Measurements from ENCODE around the gene OBP2B.

OBP2B gene

GRCh38 chr9:133162861-133163503 lies 46.1 kb downstream of the OBP2B start:
- peak overlapping the region; percentile 60 for H3K4me3 ChIP-seq (replicated peaks in 1 of 2; ENCODE audit: low read depth in 2 of 2, low read length in 2 of 2)
- no peak for TF ChIP-seq CTCF (IDR thresholded peaks at IDR 0.05; ENCODE audit: low read depth, low read length)
- DNase-seq (ENCODE audit: low read depth in 2 of 2), result no peak

- H3K4me3 ChIP-seq (replicated peaks in 1 of 2; ENCODE audit: low read depth in 2 of 2, low read length in 2 of 2), result no peak overlapping the region
- no peak for TF ChIP-seq CTCF (IDR thresholded peaks at IDR 0.05; ENCODE audit: low read depth, low read length)
- DNase-seq (ENCODE audit: low read depth in 2 of 2), result no peak
These were observed 47.5 kb downstream of the OBP2B start for GRCh38 chr9:133161547-133161950.

GRCh38 chr9:133160742-133161546 lies 48.1 kb downstream of the OBP2B start:
- DNase-seq (ENCODE audit: low read depth in 2 of 2), result peak; percentile 85 to 87
- peak; percentile 85 for TF ChIP-seq CTCF (IDR thresholded peaks at IDR 0.05; ENCODE audit: low read depth, low read length)
- H3K4me3 ChIP-seq (replicated peaks in 1 of 2; ENCODE audit: low read depth in 2 of 2, low read length in 2 of 2), result no peak overlapping the region

GRCh38 chr9:133158695-133159094 lies 50.4 kb downstream of the OBP2B start:
- no peak for TF ChIP-seq CTCF (IDR thresholded peaks at IDR 0.05; ENCODE audit: low read depth, low read length)
- H3K4me3 ChIP-seq (replicated peaks in 1 of 2; ENCODE audit: low read depth in 2 of 2, low read length in 2 of 2), result no peak overlapping the region
- no peak for DNase-seq (ENCODE audit: low read depth in 2 of 2)
